ENCODE measurements around the gene UNC5CL. TPM values are rescaled to one million over a fixed set of nuclear protein-coding genes. Genes with fewer than 3 reads are reported as not detected.

UNC5CL gene
- 1 to 10 TPM; 4.1 to 4.2 TPM for total RNA-seq

GRCh38 chr6:41039060-41039998 is at the start of gene UNC5CL:
TSS of gene UNC5CL (minus strand) at chr6:41039221. CDS start at chr6:41035074, 4,147 bp downstream.
- DNase-seq, result peak; percentile 83
- peaks cover 4% of the 10 kb centered on the region for H3K4me1 ChIP-seq
- H3K27ac ChIP-seq, result peak within 1 kb of the TSS; percentile 77
- peak; percentile 80 for TF ChIP-seq CTCF (IDR thresholded peaks at IDR 0.05)
- no peaks in the 10 kb centered on the region for H3K27me3 ChIP-seq
- peak within 1 kb of the TSS in 1 of 2 donors; percentile 60 for H3K9ac ChIP-seq (ENCODE audit: low read depth in 2 of 2, low read length in 2 of 2)
- peak within 1 kb of the TSS; percentile 11 for H3K4me3 ChIP-seq
- no peaks in the 10 kb centered on the region for H3K9me3 ChIP-seq
- no peaks in the 10 kb centered on the region for H3K36me3 ChIP-seq
- intact Hi-C loops (cut with DNase I), result no loop called here

- Histone ChIP-seq H3K9ac (ENCODE audit: low read depth in 2 of 2, low read length in 2 of 2) (no peak overlapping the region), H3K36me3 (peaks cover 4% of the 10 kb centered on the region), H3K4me1 (no peaks in the 10 kb centered on the region), H3K9me3 (no peaks in the 10 kb centered on the region), H3K4me3 (no peak overlapping the region), H3K27me3 (no peaks in the 10 kb centered on the region), H3K27ac (no peak overlapping the region)
- no peak for TF ChIP-seq CTCF (IDR thresholded peaks at IDR 0.05)
- intact Hi-C loops (cut with DNase I), result no loop called here
- DNase-seq, result no peak
Observed at GRCh38 chr6:41088451-41088850, 49.4 kb upstream of the UNC5CL start.

DNA sequence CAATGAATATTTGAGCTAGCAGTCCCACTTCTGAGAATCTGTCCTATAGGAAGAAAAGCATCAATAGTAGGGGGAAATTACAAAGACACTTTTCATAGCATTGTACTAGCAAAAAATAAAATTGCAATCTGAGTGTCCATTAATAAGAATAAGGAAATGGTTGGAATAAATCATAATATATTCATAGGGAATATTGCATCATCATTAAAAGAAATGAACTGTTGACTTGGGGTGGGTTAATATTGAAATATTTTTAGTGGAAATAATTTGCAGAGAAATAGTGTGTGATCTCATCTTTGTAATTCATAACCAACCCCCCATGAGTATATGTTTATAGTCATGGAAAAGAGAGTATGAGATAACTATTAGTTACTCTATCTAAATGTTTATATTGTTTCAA is 46.2 kb upstream of the UNC5CL start:
- H3K27ac ChIP-seq, result no peak overlapping the region
- no peak overlapping the region for H3K4me3 ChIP-seq
- H3K9ac ChIP-seq (ENCODE audit: low read depth in 2 of 2, low read length in 2 of 2), result no peak overlapping the region
- intact Hi-C loops (cut with DNase I), result no loop called here
- no peaks in the 10 kb centered on the region for H3K27me3 ChIP-seq
- no peaks in the 10 kb centered on the region for H3K9me3 ChIP-seq
- no peak for DNase-seq
- H3K36me3 ChIP-seq, result peaks cover 4% of the 10 kb centered on the region
- no peak for TF ChIP-seq CTCF (IDR thresholded peaks at IDR 0.05)
- no peaks in the 10 kb centered on the region for H3K4me1 ChIP-seq

DNA sequence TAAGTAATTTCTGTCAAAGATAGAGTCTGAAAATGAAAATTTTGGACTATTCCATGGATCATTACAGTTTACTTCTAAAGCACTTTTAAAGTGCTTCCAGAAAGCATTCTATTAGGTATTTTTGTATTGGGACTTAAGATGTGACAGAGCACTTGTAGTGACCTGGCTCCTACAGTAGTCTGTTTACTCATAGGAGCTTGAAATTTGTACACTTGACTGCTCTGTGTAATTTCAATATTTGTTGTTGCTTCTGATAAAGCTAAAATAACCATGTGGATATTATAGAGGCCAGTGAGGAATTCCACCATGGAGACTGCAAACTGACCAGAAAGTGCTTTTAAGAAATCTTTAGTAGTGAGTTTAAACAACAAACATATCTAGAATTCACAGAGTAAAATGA is 44.1 kb upstream of the UNC5CL start:
- no peaks in the 10 kb centered on the region for H3K9me3 ChIP-seq
- no peak overlapping the region for H3K9ac ChIP-seq (ENCODE audit: low read depth in 2 of 2, low read length in 2 of 2)
- no peak overlapping the region for H3K4me3 ChIP-seq
- no peaks in the 10 kb centered on the region for H3K27me3 ChIP-seq
- no peak for DNase-seq
- H3K4me1 ChIP-seq, result no peaks in the 10 kb centered on the region
- TF ChIP-seq CTCF (IDR thresholded peaks at IDR 0.05), result no peak
- H3K36me3 ChIP-seq, result peaks cover 4% of the 10 kb centered on the region
- H3K27ac ChIP-seq, result no peak overlapping the region
- intact Hi-C loops (cut with DNase I), result no loop called here

DNA sequence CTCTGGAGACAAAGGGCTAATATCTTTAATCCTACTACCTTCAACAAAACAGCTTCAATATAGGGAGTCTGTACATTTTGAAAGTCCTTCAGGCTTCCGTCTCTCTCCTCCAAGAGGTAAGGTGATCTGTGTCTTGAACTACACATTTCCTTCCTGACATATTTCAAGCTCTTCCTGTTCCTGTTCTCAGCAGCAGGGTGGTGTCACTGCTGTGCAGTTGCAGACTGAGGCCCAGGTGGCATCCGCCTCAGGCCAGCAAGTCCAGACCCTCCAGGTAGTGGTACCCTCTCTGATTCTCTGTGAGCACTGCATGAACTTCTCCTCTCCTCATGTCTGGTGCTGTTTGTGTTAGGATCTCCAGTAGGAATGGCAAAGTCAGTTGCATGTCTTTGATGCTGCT is 41.6 kb upstream of the UNC5CL start:
- no peak overlapping the region for H3K9ac ChIP-seq (ENCODE audit: low read depth in 2 of 2, low read length in 2 of 2)
- peaks cover 4% of the 10 kb centered on the region for H3K36me3 ChIP-seq
- H3K9me3 ChIP-seq, result no peaks in the 10 kb centered on the region
- H3K27ac ChIP-seq, result no peak overlapping the region
- H3K4me1 ChIP-seq, result no peaks in the 10 kb centered on the region
- no peaks in the 10 kb centered on the region for H3K27me3 ChIP-seq
- intact Hi-C loops (cut with DNase I), result no loop called here
- TF ChIP-seq CTCF (IDR thresholded peaks at IDR 0.05), result no peak
- no peak overlapping the region for H3K4me3 ChIP-seq
- no peak for DNase-seq

Measured in colonic mucosa (tissue), 4 donors.